Esophagus muscularis mucosa (tissue), 4 donors: Measurements from ENCODE around the gene DGCR8.

ENCODE experiments used
- CTCF ChIP-seq, 3 experiments: fragments of 200-600 bp in 2 of 3; fragments of 450-650 bp in 1 of 3; sonication (generic) in 2 of 3; IDR thresholded peaks; one replicate each; pipeline ENCODE4 v1.5.1; 2017 to 2019; ENCODE audit warnings: antibody characterized with exemption in 3 of 3, mild to moderate bottlenecking in 2 of 3, moderate library complexity in 1 of 3
- EP300 ChIP-seq: sonication (generic); formaldehyde crosslinking; IDR thresholded peaks from one replicate; pipeline ENCODE4 v1.6.1; 2017; ENCODE audit warnings: antibody characterized with exemption
- POLR2A ChIP-seq: fragments of 450-650 bp; IDR thresholded peaks from one replicate; pipeline ENCODE4 v1.6.1; 2017; ENCODE audit warnings: antibody characterized with exemption, moderate library complexity, mild to moderate bottlenecking, low read depth

GRCh38 chr22:20140521-20140964 lies 60.5 kb downstream of the DGCR8 start:
- TF ChIP-seq CTCF (IDR thresholded peaks at IDR 0.05) (no peak), POLR2A (no peak), EP300 (no peak)
